AG04449 (cell line): ENCODE measurements around the gene SCO1.

Experiments
- CTCF ChIA-PET: fragments of 350-600 bp; formaldehyde crosslinking; extraction: SDS; loops from one replicate; lab custom pipeline; 2021; ENCODE audit warnings: antibody characterized with exemption; lab: Yijun Ruan, JAX
- POLR2A ChIA-PET: fragments of 400-600, 350-600 bp; formaldehyde crosslinking; extraction: SDS; loops from one replicate; lab custom pipeline; 2020; ENCODE audit warnings: antibody characterized with exemption, inconsistent platforms; lab: Yijun Ruan, JAX
- DNase-seq: peaks from one replicate; pipeline ENCODE4 v3.0.0-alpha.2; 2010; ENCODE audit warnings: low read depth, low spot score
- H3K4me3 ChIP-seq: 2 replicates; pipeline ENCODE4 v1.5.1; 2011; ENCODE audit warnings: low read depth, mild to moderate bottlenecking, control low read depth, low read length
- TF ChIP-seq, protein P1 (sequence below): IDR thresholded peaks from one replicate; pipeline ENCODE4 v1.5.1; 2011; ENCODE audit warnings: mild to moderate bottlenecking, moderate library complexity, low read length, control low read depth, inconsistent platforms; ENCODE audit not compliant: insufficient read depth; ENCODE audit errors: missing control alignments

Gene SCO1

DNA sequence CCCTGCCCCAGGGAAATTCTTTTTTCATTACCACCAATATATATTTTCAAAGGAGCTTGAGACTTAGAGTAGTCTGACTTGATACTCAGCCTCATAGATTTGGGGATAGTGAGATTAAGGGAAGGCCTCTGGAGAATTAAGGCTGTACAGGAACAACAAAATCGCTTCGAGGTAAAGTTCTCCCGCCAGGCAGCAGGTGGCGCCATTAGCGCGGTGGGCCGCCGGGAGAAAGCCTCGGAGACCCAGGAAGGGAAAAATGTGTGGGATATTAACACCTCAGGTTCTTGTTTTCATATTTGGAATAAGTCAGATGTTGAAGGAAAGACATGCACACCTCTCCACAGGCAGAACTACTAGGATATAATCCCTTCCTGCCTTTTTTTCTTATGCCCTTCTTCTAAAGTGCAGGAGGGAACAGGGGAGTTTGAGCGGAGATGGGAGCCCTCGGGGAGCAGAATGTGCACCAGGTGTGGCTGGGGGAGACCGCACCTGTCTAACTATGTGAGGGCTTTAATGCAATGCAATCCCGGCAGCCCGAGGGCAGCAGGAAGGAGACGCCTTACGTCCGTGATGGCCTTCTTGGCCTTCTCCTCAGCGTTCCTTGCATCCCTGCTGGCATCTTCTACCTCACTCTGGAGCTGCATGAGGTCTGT is 66.2 kb downstream of the SCO1 start:
- ChIA-PET POLR2A (no interaction called here), CTCF (interaction anchor here (0.6 to 11.6 kb wide), 31 partner anchors 11 to 1355 kb away, joined by 3 to 204 read pairs (median 3); partner anchors contain the start of genes ADPRM and SCO1)
- no peak overlapping the region for H3K4me3 ChIP-seq
- DNase-seq, result no peak
- TF ChIP-seq, protein P1, sequence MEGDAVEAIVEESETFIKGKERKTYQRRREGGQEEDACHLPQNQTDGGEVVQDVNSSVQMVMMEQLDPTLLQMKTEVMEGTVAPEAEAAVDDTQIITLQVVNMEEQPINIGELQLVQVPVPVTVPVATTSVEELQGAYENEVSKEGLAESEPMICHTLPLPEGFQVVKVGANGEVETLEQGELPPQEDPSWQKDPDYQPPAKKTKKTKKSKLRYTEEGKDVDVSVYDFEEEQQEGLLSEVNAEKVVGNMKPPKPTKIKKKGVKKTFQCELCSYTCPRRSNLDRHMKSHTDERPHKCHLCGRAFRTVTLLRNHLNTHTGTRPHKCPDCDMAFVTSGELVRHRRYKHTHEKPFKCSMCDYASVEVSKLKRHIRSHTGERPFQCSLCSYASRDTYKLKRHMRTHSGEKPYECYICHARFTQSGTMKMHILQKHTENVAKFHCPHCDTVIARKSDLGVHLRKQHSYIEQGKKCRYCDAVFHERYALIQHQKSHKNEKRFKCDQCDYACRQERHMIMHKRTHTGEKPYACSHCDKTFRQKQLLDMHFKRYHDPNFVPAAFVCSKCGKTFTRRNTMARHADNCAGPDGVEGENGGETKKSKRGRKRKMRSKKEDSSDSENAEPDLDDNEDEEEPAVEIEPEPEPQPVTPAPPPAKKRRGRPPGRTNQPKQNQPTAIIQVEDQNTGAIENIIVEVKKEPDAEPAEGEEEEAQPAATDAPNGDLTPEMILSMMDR, result peak; percentile 82

DNA sequence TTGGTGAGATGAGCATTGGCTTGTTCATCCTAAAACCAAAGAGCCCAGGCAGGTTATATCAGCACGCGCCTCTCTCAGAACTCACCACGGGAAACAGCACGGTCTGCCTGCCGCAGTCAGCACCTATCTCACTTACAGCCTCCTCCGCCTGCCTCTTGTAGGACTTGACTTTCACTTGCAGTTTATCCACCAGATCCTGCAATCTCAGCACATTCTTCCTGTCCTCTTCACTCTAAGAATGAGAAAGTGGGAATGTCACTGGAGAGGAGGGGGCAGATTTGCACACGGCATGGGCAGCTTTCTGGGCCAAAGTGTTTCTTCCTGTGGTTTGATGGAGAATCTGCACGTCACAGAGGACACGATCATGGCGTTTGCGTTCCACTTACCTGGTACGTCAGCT is 67.6 kb downstream of the SCO1 start:
- no peak for DNase-seq
- H3K4me3 ChIP-seq, result no peak overlapping the region
- POLR2A ChIA-PET, result no interaction called here
- TF ChIP-seq, protein P1, result no peak
- CTCF ChIA-PET, result interaction anchor here (0.9 to 11.6 kb wide), 17 partner anchors 12 to 704 kb away, joined by 3 to 204 read pairs (median 4); partner anchors contain the start of genes ADPRM and SCO1

DNA sequence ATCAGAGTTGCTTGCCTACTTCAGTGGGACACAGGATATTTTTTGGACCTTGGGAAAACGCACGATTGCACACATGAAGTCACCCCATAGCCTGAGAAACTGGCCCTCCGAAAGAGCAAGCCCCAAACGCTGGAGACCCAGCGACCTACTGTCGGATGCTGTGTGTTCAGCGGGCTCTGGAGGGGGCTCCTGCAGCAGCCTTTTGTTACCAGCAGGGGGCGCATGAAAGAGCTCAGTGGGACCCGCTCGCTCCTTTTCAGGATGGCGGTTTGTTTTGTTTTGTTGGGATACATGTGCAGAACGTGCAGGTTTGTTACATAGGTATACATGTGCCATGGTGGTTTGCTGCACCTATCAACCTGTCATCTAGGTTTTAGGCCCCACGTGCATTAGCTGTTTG is 68.6 kb downstream of the SCO1 start:
- no peak for DNase-seq
- H3K4me3 ChIP-seq, result no peak overlapping the region
- TF ChIP-seq, protein P1, result peak; percentile 18
- CTCF ChIA-PET, result interaction anchor here (1.2 to 11.6 kb wide), 12 partner anchors 11 to 516 kb away, joined by 3 to 204 read pairs (median 12); partner anchors contain the start of genes ADPRM and SCO1
- POLR2A ChIA-PET, result no interaction called here

DNA sequence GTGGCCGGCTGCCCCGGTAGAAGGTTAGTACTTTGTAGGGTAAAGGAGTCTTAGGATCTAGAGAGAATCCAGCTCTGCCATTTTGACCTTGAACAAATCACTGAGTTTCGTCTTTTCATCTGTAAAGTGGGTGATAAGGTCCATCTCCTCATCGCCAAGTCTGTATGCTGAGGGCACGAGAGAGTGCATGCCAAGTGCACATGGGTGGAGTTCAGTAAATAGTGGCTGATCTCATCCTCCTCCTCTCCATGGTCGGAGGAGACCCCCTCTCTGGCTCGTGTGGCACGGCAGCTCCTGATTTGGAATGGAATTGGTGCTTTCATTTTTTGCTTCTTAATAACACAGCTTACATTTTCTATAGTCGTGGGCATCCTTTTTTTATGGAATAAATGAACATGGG is 70.9 kb downstream of the SCO1 start:
- DNase-seq, result no peak
- TF ChIP-seq, protein P1, result no peak
- ChIA-PET POLR2A (no interaction called here), CTCF (interaction anchor here (0.7 to 10.9 kb wide), 4 partner anchors 9 to 298 kb away, joined by 3 to 192 read pairs (median 5); no protein-coding TSS in a partner anchor)
- H3K4me3 ChIP-seq, result no peak overlapping the region

DNA sequence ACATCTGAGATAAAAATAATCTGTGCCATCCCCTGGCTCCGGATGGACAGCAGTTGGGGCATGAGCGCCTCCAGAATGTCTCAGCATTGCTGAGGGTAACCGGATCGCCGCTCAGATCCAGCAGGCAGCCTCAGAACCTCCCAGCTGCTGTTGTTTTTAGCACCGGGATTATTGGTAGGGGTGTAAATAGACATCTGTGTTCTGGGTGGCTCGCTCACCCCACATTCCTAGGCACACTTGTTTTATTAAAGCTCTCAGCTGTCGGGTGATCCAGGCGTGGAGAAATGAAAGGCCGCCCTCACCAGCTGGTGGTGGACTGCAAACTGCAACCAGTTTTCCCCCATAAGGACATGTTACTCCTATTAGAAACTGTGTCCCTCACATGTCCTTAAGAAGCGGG is 72.4 kb downstream of the SCO1 start:
- no peak overlapping the region for H3K4me3 ChIP-seq
- TF ChIP-seq, protein P1, result no peak
- ChIA-PET POLR2A (no interaction called here), CTCF (interaction anchor here (1.0 to 10.9 kb wide), 2 partner anchors 7 to 400 kb away, joined by 3 to 192 read pairs; no protein-coding TSS in a partner anchor)
- DNase-seq, result no peak

DNA sequence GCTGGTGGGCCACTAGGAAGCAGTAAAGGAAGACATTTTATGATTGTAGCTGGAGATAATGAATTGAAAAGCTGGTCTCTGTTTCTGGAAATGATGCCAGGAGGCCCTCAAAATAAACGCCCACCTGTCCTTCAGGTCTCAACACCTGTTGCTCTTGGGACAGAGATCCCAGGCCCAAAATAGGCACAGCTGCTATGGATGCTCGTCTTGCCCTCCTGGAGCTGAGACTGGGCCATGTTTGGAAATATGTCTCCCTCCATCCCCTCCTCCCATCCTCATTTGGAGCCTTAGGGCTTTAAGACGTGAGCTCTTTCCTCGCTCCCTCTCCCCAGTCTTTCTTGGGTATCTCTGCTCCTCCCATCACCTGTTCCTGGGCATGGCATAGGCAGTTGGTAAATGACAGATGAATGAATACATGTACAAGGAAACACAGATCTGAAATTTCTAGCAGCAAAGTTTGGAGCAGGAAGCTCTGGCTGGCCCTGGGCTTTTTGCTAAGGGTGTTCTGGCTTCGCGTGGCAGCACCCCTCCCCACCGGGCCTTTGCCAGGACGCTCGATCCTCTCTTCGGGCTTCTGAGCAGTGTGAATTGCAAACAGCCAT is 73.5 kb downstream of the SCO1 start:
- TF ChIP-seq, protein P1, result no peak
- H3K4me3 ChIP-seq, result no peak overlapping the region
- no peak for DNase-seq
- POLR2A ChIA-PET, result no interaction called here
- CTCF ChIA-PET, result interaction anchor here (0.9 to 10.9 kb wide), 4 partner anchors 6 to 296 kb away, joined by 3 to 192 read pairs (median 3); no protein-coding TSS in a partner anchor
